Suprapubic skin (tissue), 3 donors: Measurements from ENCODE around the gene HRG.

ENCODE experiments used
- EP300 ChIP-seq: sonication (generic); formaldehyde crosslinking; IDR thresholded peaks from one replicate; pipeline ENCODE4 v1.6.1; 2017; ENCODE audit warnings: antibody characterized with exemption
- POLR2A ChIP-seq, 2 donors: fragments of 450-650 bp; IDR thresholded peaks; one replicate each; pipeline ENCODE4 v1.6.1; 2017; ENCODE audit warnings: antibody characterized with exemption in 2 of 2, mild to moderate bottlenecking in 2 of 2, moderate library complexity in 2 of 2
- TF ChIP-seq, protein P1 (sequence below), 2 donors: fragments of 200-600 bp in 1 of 2; fragments of 450-650 bp in 1 of 2; sonication (generic) in 1 of 2; IDR thresholded peaks; one replicate each; pipeline ENCODE4 v1.5.1; 2016 to 2019; ENCODE audit warnings: antibody characterized with exemption in 2 of 2, mild to moderate bottlenecking in 1 of 2, moderate library complexity in 1 of 2

- TF ChIP-seq, protein P1, sequence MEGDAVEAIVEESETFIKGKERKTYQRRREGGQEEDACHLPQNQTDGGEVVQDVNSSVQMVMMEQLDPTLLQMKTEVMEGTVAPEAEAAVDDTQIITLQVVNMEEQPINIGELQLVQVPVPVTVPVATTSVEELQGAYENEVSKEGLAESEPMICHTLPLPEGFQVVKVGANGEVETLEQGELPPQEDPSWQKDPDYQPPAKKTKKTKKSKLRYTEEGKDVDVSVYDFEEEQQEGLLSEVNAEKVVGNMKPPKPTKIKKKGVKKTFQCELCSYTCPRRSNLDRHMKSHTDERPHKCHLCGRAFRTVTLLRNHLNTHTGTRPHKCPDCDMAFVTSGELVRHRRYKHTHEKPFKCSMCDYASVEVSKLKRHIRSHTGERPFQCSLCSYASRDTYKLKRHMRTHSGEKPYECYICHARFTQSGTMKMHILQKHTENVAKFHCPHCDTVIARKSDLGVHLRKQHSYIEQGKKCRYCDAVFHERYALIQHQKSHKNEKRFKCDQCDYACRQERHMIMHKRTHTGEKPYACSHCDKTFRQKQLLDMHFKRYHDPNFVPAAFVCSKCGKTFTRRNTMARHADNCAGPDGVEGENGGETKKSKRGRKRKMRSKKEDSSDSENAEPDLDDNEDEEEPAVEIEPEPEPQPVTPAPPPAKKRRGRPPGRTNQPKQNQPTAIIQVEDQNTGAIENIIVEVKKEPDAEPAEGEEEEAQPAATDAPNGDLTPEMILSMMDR (IDR thresholded peaks at IDR 0.05) = no peak
- TF ChIP-seq POLR2A (IDR thresholded peaks at IDR 0.05) (no peak), EP300 (no peak)
These were observed 23.8 kb upstream of the HRG start for GRCh38 chr3:186642014-186642413.
